Measurements from ENCODE around the gene ANKLE1.

Gene ANKLE1

GRCh38 chr19:17314007-17314593 is 32.4 kb downstream of the ANKLE1 start:
- H4K20me1 ChIP-seq (ENCODE audit: insufficient read depth, low read length), result no peaks in the 10 kb centered on the region
- no peaks in the 10 kb centered on the region for H3K27me3 ChIP-seq (ENCODE audit: insufficient read depth, low read length)
- no peak overlapping the region for H3K27ac ChIP-seq (ENCODE audit: low read depth, low read length, poor library complexity, severe bottlenecking)
- peaks cover 13% of the 10 kb centered on the region for H3K79me2 ChIP-seq (ENCODE audit: insufficient read depth, low read length)
- H3K4me1 ChIP-seq (ENCODE audit: insufficient read depth, low read length, severe bottlenecking), result peaks cover 9% of the 10 kb centered on the region
- H3K9ac ChIP-seq (ENCODE audit: low read length), result no peak overlapping the region
- peaks cover 38% of the 10 kb centered on the region for H3K36me3 ChIP-seq (ENCODE audit: insufficient read depth, low read length)
- H3K9me3 ChIP-seq (ENCODE audit: low read length), result no peaks in the 10 kb centered on the region
- no peaks in the 10 kb centered on the region for H3K9me2 ChIP-seq (ENCODE audit: low read depth, low read length)
- H2AFZ ChIP-seq (ENCODE audit: low read length), result no peak overlapping the region
- H3F3A ChIP-seq (ENCODE audit: insufficient read depth, low read length), result no peaks in the 10 kb centered on the region
- no peak overlapping the region for H3K4me2 ChIP-seq (ENCODE audit: low read length)
- TF ChIP-seq EZH2 (IDR thresholded peaks at IDR 0.05; ENCODE audit: borderline replicate concordance, low read length), result no peak
- TF ChIP-seq CTCF (IDR thresholded peaks at IDR 0.05; ENCODE audit: low read length), result no peak
- no peak overlapping the region for H3K4me3 ChIP-seq (ENCODE audit: low read depth, low read length, poor library complexity, severe bottlenecking)

- Histone ChIP-seq H4K20me1 (ENCODE audit: insufficient read depth, low read length) (no peaks in the 10 kb centered on the region), H3K79me2 (ENCODE audit: insufficient read depth, low read length) (no peaks in the 10 kb centered on the region), H3F3A (ENCODE audit: insufficient read depth, low read length) (peaks cover 3% of the 10 kb centered on the region; the same call in 1 of the 2 replicates), H3K9me3 (ENCODE audit: low read length) (no peaks in the 10 kb centered on the region), H3K4me2 (ENCODE audit: low read length) (no peak overlapping the region), H2AFZ (ENCODE audit: low read length) (no peak overlapping the region), H3K4me3 (ENCODE audit: low read depth, low read length, poor library complexity, severe bottlenecking) (no peak overlapping the region), H3K27me3 (ENCODE audit: insufficient read depth, low read length) (no peaks in the 10 kb centered on the region), H3K36me3 (ENCODE audit: insufficient read depth, low read length) (peaks cover 61% of the 10 kb centered on the region), H3K27ac (ENCODE audit: low read depth, low read length, poor library complexity, severe bottlenecking) (no peak overlapping the region), H3K4me1 (ENCODE audit: insufficient read depth, low read length, severe bottlenecking) (no peaks in the 10 kb centered on the region), H3K9ac (ENCODE audit: low read length) (no peak overlapping the region), H3K9me2 (ENCODE audit: low read depth, low read length) (no peaks in the 10 kb centered on the region)
- TF ChIP-seq EZH2 (IDR thresholded peaks at IDR 0.05; ENCODE audit: borderline replicate concordance, low read length), result no peak
- no peak for TF ChIP-seq CTCF (IDR thresholded peaks at IDR 0.05; ENCODE audit: low read length)
Measured at GRCh38 chr19:17318966-17319365, 37.3 kb downstream of the ANKLE1 start.

- Histone ChIP-seq H2AFZ (ENCODE audit: low read length) (no peak overlapping the region), H3K79me2 (ENCODE audit: insufficient read depth, low read length) (no peaks in the 10 kb centered on the region), H3K9me2 (ENCODE audit: low read depth, low read length) (no peaks in the 10 kb centered on the region), H3K27ac (ENCODE audit: low read depth, low read length, poor library complexity, severe bottlenecking) (no peak overlapping the region), H3K27me3 (ENCODE audit: insufficient read depth, low read length) (no peaks in the 10 kb centered on the region), H3K9ac (ENCODE audit: low read length) (no peak overlapping the region), H3K4me1 (ENCODE audit: insufficient read depth, low read length, severe bottlenecking) (no peaks in the 10 kb centered on the region), H3F3A (ENCODE audit: insufficient read depth, low read length) (peaks cover 3% of the 10 kb centered on the region; the same call in 1 of the 2 replicates), H3K9me3 (ENCODE audit: low read length) (no peaks in the 10 kb centered on the region), H3K4me2 (ENCODE audit: low read length) (no peak overlapping the region), H3K4me3 (ENCODE audit: low read depth, low read length, poor library complexity, severe bottlenecking) (no peak overlapping the region), H3K36me3 (ENCODE audit: insufficient read depth, low read length) (peaks cover 54% of the 10 kb centered on the region), H4K20me1 (ENCODE audit: insufficient read depth, low read length) (no peaks in the 10 kb centered on the region)
- TF ChIP-seq EZH2 (IDR thresholded peaks at IDR 0.05; ENCODE audit: borderline replicate concordance, low read length) (no peak), CTCF (IDR thresholded peaks at IDR 0.05; ENCODE audit: low read length) (no peak)
Measured at GRCh38 chr19:17319473-17320238, 38.0 kb downstream of the ANKLE1 start.

All from OCI-LY1 (cell line).